ENCODE measurements around the gene TEK. TPM values are rescaled to one million over a fixed set of nuclear protein-coding genes. Genes with fewer than 3 reads are reported as not detected.
A peak's percentile ranks its signal among the peaks of the same experiment; 100 is the strongest.

Gene TEK
- total RNA-seq, 4 donors from 2014 or later = 4.4 to 25.3 (median 13.2) TPM

DNA sequence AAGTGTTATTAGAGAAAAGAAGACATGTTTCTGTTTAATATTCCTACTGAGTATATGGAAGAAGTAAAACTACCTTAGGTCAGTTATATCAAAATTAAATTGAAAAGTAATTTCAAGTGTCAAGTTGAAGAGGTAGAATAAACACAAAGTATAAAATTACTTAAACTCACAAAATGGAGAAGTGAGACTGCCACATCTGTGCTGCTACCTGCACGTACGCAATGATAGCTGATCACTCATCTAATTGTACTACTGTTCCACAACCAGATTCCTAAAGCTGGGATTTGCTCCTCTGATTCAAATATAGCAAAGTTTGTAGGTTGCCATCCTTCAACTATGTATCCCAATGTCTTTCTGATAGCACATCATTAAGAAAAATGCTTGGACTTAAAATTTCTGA lies 163.1 kb downstream of the TEK start:
- Histone ChIP-seq H3K27me3 (no peaks in the 10 kb centered on the region), H3K4me3 (no peak overlapping the region), H3K27ac (no peak overlapping the region), H3K36me3 (no peaks in the 10 kb centered on the region), H3K4me1 (peaks cover 0 to 6% (median 2%) of the 10 kb centered on the region in 3 donors), H3K9me3 (no peaks in the 10 kb centered on the region)
- WGBS, 2 donors (ENCODE audit: low coverage in 1 of 2) = 83 to 86% methylated on average over 2 of the region's 2 CpGs
- ATAC-seq = no peak
- TF ChIP-seq, protein P1, sequence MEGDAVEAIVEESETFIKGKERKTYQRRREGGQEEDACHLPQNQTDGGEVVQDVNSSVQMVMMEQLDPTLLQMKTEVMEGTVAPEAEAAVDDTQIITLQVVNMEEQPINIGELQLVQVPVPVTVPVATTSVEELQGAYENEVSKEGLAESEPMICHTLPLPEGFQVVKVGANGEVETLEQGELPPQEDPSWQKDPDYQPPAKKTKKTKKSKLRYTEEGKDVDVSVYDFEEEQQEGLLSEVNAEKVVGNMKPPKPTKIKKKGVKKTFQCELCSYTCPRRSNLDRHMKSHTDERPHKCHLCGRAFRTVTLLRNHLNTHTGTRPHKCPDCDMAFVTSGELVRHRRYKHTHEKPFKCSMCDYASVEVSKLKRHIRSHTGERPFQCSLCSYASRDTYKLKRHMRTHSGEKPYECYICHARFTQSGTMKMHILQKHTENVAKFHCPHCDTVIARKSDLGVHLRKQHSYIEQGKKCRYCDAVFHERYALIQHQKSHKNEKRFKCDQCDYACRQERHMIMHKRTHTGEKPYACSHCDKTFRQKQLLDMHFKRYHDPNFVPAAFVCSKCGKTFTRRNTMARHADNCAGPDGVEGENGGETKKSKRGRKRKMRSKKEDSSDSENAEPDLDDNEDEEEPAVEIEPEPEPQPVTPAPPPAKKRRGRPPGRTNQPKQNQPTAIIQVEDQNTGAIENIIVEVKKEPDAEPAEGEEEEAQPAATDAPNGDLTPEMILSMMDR (IDR thresholded peaks at IDR 0.05) = no peak
- no peak for TF ChIP-seq EP300 (IDR thresholded peaks at IDR 0.05)
- no peak for TF ChIP-seq POLR2A (IDR thresholded peaks at IDR 0.05)
- no peak for TF ChIP-seq POLR2AphosphoS5 (IDR thresholded peaks at IDR 0.05)

DNA sequence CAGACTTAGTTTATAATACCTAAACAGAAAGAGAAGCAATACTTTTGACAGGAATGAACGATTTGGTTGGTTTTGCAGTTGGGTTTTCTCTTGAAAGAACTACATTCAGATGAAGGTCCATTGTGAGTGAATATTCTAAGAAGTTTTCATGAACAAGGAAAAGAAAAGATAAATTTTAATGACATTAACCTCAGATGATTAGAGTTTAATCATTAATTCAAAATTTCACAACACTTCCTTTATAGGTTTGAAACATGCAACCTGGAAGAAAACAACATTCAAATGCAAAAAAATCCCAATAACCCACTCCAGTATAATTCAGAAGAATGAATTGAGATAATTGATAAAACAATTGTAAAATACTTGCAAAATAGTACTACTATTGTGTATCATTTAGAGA lies 164.2 kb downstream of the TEK start:
- no peak overlapping the region for H3K4me3 ChIP-seq
- H3K36me3 ChIP-seq = no peaks in the 10 kb centered on the region
- no peaks in the 10 kb centered on the region for H3K27me3 ChIP-seq
- peaks cover 0 to 6% (median 2%) of the 10 kb centered on the region in 3 donors for H3K4me1 ChIP-seq
- H3K27ac ChIP-seq = no peak overlapping the region
- H3K9me3 ChIP-seq = no peaks in the 10 kb centered on the region
- 44 to 67% methylated on average over 1 of the region's 1 CpG for WGBS, 2 donors (ENCODE audit: low coverage in 1 of 2)
- no peak for ATAC-seq
- no peak for TF ChIP-seq POLR2AphosphoS5 (IDR thresholded peaks at IDR 0.05)
- TF ChIP-seq, protein P1 (IDR thresholded peaks at IDR 0.05) = no peak
- TF ChIP-seq POLR2A (IDR thresholded peaks at IDR 0.05) = no peak
- no peak for TF ChIP-seq EP300 (IDR thresholded peaks at IDR 0.05)

DNA sequence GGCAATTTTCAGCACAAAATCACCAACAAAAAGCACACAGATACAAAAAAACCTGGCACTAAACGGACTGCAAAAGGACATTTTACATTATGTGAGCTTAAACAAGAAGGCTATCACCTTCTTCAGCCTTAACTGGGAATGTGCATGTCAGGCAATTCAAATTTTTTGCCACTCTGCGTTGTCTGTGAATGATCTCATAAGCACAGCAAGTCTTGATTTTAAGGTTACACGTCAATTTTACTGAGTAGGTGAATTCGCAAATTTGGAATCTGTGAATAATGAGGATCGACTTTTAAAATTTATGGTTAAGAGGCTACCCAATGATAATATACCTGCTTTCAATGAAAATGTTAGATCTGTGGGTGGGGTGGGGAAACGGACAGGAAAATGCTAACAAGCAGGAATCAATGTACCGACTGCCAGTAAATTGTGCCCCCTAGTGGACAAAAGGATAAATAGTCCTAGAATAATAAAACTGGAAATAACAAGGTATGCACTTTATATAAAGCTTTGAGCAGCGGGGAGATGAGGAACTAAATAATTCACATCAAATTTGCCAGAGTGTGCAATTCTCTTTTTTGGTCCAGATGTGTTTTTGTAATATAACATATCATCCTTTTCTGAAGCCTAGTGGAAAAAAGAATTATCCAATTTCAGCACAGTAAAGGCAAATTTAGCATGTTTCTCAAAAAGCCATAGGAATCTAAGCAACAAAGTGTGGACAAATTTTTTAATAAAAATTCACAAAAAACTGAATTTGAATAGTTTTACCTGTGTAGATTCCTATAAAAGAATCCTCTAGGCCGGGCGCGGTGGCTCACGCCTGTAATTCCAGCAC lies 167.4 kb downstream of the TEK start:
- H3K4me3 ChIP-seq = peak overlapping the region; percentile 16 to 19
- TF ChIP-seq, protein P1 (IDR thresholded peaks at IDR 0.05) = peak; percentile 66 to 87 (median 74)
- TF ChIP-seq POLR2A (IDR thresholded peaks at IDR 0.05) = no peak

DNA sequence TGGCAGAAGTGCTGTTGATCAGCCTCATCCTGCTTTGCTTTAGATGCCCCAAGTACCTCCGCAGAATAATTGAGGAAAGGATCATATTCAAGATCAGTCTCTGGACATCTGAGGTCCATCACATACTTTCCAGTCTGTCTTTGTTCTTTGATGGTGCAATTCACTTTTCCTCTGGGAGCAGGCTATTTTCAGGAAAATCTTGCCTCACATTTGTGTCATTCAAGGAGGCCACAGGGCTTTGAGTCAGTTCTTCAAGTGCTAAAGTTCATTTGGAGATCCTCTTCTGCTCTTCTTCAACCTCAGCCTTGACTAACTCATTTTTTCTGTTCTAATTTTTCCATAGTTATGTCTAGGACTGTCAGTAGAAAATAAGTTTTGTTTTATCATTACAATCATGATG lies 169.3 kb downstream of the TEK start:
- Histone ChIP-seq H3K36me3 (no peaks in the 10 kb centered on the region), H3K9me3 (no peaks in the 10 kb centered on the region), H3K4me3 (no peak overlapping the region), H3K4me1 (peaks cover 0 to 6% (median 2%) of the 10 kb centered on the region in 3 donors), H3K27ac (no peak overlapping the region), H3K27me3 (no peaks in the 10 kb centered on the region)
- WGBS, 2 donors (ENCODE audit: low coverage in 1 of 2) = 67 to 70% methylated on average over 1 of the region's 1 CpG
- ATAC-seq = peak; percentile 61
- TF ChIP-seq, protein P1 (IDR thresholded peaks at IDR 0.05) = no peak
- no peak for TF ChIP-seq POLR2AphosphoS5 (IDR thresholded peaks at IDR 0.05)
- no peak for TF ChIP-seq EP300 (IDR thresholded peaks at IDR 0.05)
- no peak for TF ChIP-seq POLR2A (IDR thresholded peaks at IDR 0.05)

More for the DNA sequence above, 167.4 kb downstream of the TEK start:
- Histone ChIP-seq H3K9me3 (no peaks in the 10 kb centered on the region), H3K36me3 (no peaks in the 10 kb centered on the region), H3K4me1 (peaks cover 0 to 6% (median 2%) of the 10 kb centered on the region in 3 donors), H3K27ac (no peak overlapping the region), H3K27me3 (no peaks in the 10 kb centered on the region)
- 9 to 37% methylated on average over 7 to 12 of the region's 12 CpGs for WGBS, 2 donors (ENCODE audit: low coverage in 1 of 2)
- ATAC-seq = peak; percentile 44

DNA sequence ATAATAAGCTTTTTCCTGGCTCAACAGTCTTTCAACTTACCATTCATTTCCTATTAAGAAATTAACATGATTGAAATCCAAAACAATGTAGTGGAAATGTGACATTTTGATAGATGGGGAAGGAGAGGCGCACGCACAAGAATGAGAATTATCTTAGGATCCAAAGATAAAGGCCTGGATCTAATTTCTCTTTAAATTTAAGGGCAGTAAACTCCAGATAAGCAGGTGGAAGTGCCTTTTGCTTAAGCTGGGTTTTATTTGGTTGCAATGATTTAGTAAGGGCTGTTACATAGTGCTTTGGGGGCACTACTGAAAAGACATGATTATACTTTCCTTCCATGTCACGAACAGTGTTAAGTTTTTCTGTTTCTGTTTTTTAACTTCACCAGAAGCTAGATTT lies 170.6 kb downstream of the TEK start:
- 82 to 90% methylated on average over 2 to 3 of the region's 3 CpGs for WGBS, 2 donors (ENCODE audit: low coverage in 1 of 2)
- no peaks in the 10 kb centered on the region for H3K36me3 ChIP-seq
- TF ChIP-seq, protein P1 (IDR thresholded peaks at IDR 0.05) = no peak
- TF ChIP-seq EP300 (IDR thresholded peaks at IDR 0.05) (no peak), POLR2AphosphoS5 (IDR thresholded peaks at IDR 0.05) (no peak), POLR2A (IDR thresholded peaks at IDR 0.05) (no peak)

More for the DNA sequence above, 170.6 kb downstream of the TEK start:
- peaks cover 0 to 6% (median 2%) of the 10 kb centered on the region in 3 donors for H3K4me1 ChIP-seq
- no peaks in the 10 kb centered on the region for H3K27me3 ChIP-seq
- ATAC-seq = no peak
- H3K9me3 ChIP-seq = no peaks in the 10 kb centered on the region
- H3K4me3 ChIP-seq = no peak overlapping the region
- no peak overlapping the region for H3K27ac ChIP-seq
